ENCODE measurements around the gene A1BG. TPM values are rescaled to one million over a fixed set of nuclear protein-coding genes. Genes with fewer than 3 reads are reported as not detected.

Gene A1BG
- total RNA-seq, 2 experiments from 2014 or later = 35.2 to 36.2 TPM

DNA sequence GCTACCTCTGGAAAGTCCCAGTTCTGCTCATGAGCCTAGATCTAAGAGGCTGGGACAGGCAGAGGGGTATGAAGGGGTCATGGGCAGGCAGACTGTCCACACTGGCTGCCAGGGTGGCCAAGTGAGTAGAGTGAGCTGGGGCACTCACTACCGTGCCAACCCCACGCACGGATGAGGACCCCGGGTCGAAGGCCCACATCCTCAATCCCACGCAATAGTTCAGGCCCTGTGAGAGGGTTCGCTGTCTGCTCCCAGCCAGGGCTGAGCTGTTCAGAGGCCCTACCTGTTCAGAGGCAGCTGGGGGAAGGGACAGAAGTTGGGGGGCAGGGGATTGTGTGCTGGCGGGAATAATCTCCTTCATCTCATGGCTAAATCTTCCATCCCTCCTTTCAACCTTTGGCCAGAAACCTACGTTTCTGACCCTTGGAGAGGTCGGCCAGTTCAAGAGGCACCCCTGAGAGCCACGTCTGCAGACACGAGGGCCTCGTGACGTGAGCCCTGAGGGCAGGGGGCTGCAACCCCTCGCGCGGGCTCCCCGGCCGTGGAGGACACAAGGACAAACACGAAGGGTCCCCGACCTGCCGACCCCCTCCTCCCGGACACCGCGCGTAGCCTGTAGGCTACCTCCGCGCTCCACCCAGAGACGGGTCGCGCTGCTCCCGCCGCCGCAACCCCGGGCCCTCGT is 32.7 kb upstream of the A1BG start:
- DNase-seq = peak; percentile 52
- POLR2A ChIA-PET = interaction anchor here (0.6 to 5.0 kb wide), 9 partner anchors 12 to 157 kb away, joined by 3 to 45 read pairs (median 4); partner anchors contain the start of genes RNF225 and ZBTB45

DNA sequence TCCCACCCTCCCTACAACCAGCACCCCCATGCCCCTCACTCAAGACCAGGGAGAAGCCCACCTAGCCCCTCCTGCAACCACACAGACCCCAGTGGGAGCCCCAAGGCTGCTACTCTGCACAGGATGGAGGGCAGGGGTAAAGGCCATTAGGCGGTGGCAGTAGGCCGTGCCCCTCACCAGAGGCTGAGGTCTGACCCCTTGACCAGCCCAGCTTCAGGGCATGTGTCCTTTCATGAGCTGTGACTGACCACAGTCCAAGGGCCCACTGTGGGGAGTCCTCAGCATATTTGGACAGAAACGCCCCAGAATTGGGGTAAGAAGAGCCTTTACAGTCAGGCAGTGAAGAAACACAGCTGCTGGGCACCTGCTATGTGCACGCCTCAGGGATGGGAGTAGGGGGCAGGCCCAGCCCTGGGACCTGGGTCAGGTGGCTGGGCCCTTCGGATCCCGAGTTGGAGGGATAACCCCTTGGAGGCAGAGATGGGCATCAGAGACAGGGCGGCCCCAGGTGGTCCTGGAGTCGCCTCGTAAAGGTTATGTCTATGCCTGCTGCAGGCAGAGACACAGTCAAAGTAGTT is 32.1 kb upstream of the A1BG start:
- H3K27me3 Mint-ChIP-seq = no peaks in the 10 kb centered on the region
- peak overlapping the region; percentile 98 for H3K27ac Mint-ChIP-seq
- H3K9me3 Mint-ChIP-seq = no peaks in the 10 kb centered on the region
- H3K4me3 Mint-ChIP-seq = peak overlapping the region; percentile 97
- peaks cover 30% of the 10 kb centered on the region for H3K36me3 Mint-ChIP-seq (ENCODE audit: low read depth)
- H3K4me1 Mint-ChIP-seq (ENCODE audit: low read depth) = peaks cover 28% of the 10 kb centered on the region
- TF ChIP-seq, protein P1, sequence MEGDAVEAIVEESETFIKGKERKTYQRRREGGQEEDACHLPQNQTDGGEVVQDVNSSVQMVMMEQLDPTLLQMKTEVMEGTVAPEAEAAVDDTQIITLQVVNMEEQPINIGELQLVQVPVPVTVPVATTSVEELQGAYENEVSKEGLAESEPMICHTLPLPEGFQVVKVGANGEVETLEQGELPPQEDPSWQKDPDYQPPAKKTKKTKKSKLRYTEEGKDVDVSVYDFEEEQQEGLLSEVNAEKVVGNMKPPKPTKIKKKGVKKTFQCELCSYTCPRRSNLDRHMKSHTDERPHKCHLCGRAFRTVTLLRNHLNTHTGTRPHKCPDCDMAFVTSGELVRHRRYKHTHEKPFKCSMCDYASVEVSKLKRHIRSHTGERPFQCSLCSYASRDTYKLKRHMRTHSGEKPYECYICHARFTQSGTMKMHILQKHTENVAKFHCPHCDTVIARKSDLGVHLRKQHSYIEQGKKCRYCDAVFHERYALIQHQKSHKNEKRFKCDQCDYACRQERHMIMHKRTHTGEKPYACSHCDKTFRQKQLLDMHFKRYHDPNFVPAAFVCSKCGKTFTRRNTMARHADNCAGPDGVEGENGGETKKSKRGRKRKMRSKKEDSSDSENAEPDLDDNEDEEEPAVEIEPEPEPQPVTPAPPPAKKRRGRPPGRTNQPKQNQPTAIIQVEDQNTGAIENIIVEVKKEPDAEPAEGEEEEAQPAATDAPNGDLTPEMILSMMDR (IDR thresholded peaks at IDR 0.05) = no peak
- ChIA-PET CTCF (no interaction called here), POLR2A (interaction anchor here (1.4 to 5.0 kb wide), 5 partner anchors 12 to 134 kb away, joined by 3 to 45 read pairs (median 7); partner anchors contain the start of genes RNF225 and ZBTB45)
- intact Hi-C loops (cut with micrococcal nuclease) = loop anchor here (5.0 kb wide), 1 partner anchor 78 kb away; the partner anchor contains the start of gene ERVK3-1
- ATAC-seq (no peak), DNase-seq (no peak)

More for the DNA sequence above, 32.7 kb upstream of the A1BG start:
- Mint-ChIP-seq H3K36me3 (ENCODE audit: low read depth) (peaks cover 36% of the 10 kb centered on the region), H3K4me1 (ENCODE audit: low read depth) (peaks cover 34% of the 10 kb centered on the region), H3K27me3 (no peaks in the 10 kb centered on the region), H3K27ac (peak overlapping the region; percentile 98), H3K9me3 (no peaks in the 10 kb centered on the region), H3K4me3 (peak overlapping the region; percentile 97)
- TF ChIP-seq, protein P1 (IDR thresholded peaks at IDR 0.05) = no peak
- CTCF ChIA-PET = no interaction called here
- intact Hi-C loops (cut with micrococcal nuclease) = loop anchor here (5.0 kb wide), 1 partner anchor 79 kb away; the partner anchor contains the start of gene ERVK3-1
- ATAC-seq = no peak

DNA sequence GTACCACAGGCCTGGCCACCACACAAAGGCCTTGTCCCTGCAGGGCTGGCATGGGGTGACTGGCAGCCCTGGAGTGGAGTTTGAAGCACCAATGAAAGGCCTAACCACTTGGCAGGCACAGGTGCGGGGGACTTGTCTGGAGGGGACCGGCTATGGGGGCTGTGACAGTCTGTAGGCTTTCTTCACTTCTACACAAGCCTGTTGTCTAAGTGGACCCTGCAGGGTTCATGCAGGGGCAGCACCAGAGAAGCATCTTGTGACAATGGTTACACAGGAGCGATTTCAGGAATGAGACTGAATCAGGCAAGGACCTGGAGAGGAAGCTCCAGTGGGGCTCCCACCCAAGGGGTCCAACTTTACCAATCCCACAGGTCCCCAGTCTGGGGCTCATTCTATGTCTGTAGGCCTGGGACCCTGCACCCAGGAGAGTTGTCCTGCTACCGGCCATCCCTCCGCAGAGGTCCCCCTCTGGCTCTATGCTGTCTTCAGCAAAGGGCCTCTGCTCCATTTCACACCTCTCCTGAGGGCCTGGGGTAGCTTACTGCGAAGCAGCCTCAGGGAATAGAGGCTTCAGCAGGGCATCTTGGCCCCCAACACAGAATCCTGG is 29.8 kb upstream of the A1BG start:
- CTCF ChIA-PET = no interaction called here
- intact Hi-C loops (cut with micrococcal nuclease) = no loop called here

DNA sequence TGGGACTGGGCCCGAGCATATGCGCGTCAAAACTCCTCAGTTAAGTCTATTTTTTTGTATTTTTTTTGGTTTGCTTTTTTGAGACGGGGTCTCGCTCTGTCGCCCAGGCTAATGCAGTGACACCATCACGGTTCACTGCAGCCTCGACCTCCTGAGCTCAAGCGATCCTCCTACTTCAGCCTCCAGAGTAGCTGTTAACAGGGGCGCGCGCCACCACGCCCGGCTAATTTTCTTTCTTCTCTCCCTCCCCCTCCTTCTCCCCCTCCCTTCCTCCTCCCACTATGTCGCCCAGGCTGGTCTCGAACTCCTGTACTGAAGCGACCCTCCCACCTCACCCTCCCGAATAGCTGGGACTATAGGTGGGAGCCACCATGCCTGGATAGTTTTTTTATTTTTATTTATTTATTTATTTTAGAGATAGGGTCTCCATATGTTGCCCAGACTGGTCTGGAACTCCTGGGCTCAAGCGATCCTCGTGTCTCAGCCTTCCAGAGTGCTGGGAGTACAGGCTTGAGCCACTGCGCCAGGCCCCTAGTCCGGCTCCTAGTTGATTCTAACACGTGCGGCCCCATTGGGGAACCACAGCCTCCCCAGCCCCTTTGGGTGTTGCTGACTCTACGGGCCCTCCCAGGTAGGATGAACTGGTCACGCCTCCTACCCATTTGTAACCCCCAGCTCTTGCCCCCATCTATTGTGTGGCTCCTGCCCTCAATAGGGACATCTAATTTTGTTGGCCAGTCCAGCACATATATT is 28.3 kb upstream of the A1BG start:
- DNase-seq = no peak

More for the DNA sequence above, 29.8 kb upstream of the A1BG start:
- H3K27ac Mint-ChIP-seq = no peak overlapping the region
- no peaks in the 10 kb centered on the region for H3K9me3 Mint-ChIP-seq
- H3K27me3 Mint-ChIP-seq = no peaks in the 10 kb centered on the region
- POLR2A ChIA-PET = interaction anchor here (1.5 kb wide), 1 partner anchor 8 kb away, joined by 3 read pairs; no protein-coding TSS in a partner anchor
- ATAC-seq (no peak), DNase-seq (no peak)
- TF ChIP-seq, protein P1 (IDR thresholded peaks at IDR 0.05) = no peak
- peaks cover 13% of the 10 kb centered on the region for H3K36me3 Mint-ChIP-seq (ENCODE audit: low read depth)
- H3K4me3 Mint-ChIP-seq = peak overlapping the region; percentile 83
- peaks cover 23% of the 10 kb centered on the region for H3K4me1 Mint-ChIP-seq (ENCODE audit: low read depth)

More for the DNA sequence above, 28.3 kb upstream of the A1BG start:
- ChIA-PET CTCF (no interaction called here), POLR2A (interaction anchor here (0.7 to 1.5 kb wide), 9 partner anchors 9 to 1978 kb away, joined by 3 to 5 read pairs (median 3); partner anchors contain the start of genes ZBTB45 and ZNF583)
- H3K27me3 Mint-ChIP-seq = no peaks in the 10 kb centered on the region
- peak overlapping the region; percentile 83 for H3K4me3 Mint-ChIP-seq
- intact Hi-C loops (cut with micrococcal nuclease) = no loop called here
- ATAC-seq = no peak
- no peaks in the 10 kb centered on the region for H3K36me3 Mint-ChIP-seq (ENCODE audit: low read depth)
- no peaks in the 10 kb centered on the region for H3K9me3 Mint-ChIP-seq
- TF ChIP-seq, protein P1 (IDR thresholded peaks at IDR 0.05) = no peak
- peaks cover 20% of the 10 kb centered on the region for H3K4me1 Mint-ChIP-seq (ENCODE audit: low read depth)
- peak overlapping the region; percentile 86 for H3K27ac Mint-ChIP-seq

All from activated CD8-positive, alpha-beta T cell treated with anti-CD3 and anti-CD28 coated beads for 36 hours (primary cell).